Esophagus muscularis mucosa (tissue), 4 donors: ENCODE results near the gene PRR14.

Experiments used
- EP300 ChIP-seq: sonication (generic); formaldehyde crosslinking; IDR thresholded peaks from one replicate; pipeline ENCODE4 v1.6.1; 2017; ENCODE audit warnings: antibody characterized with exemption
- POLR2A ChIP-seq: fragments of 450-650 bp; IDR thresholded peaks from one replicate; pipeline ENCODE4 v1.6.1; 2017; ENCODE audit warnings: antibody characterized with exemption, moderate library complexity, mild to moderate bottlenecking, low read depth
- POLR2AphosphoS5 ChIP-seq, 2 donors: sonication (generic); formaldehyde crosslinking; IDR thresholded peaks; one replicate each; pipeline ENCODE4 v1.6.1; 2017; ENCODE audit warnings: antibody characterized with exemption in 2 of 2
- TF ChIP-seq, protein P1 (sequence below), 3 experiments: fragments of 200-600 bp in 2 of 3; fragments of 450-650 bp in 1 of 3; sonication (generic) in 2 of 3; IDR thresholded peaks; one replicate each; pipeline ENCODE4 v1.5.1; 2017 to 2019; ENCODE audit warnings: antibody characterized with exemption in 3 of 3, mild to moderate bottlenecking in 2 of 3, moderate library complexity in 1 of 3

- TF ChIP-seq, protein P1, sequence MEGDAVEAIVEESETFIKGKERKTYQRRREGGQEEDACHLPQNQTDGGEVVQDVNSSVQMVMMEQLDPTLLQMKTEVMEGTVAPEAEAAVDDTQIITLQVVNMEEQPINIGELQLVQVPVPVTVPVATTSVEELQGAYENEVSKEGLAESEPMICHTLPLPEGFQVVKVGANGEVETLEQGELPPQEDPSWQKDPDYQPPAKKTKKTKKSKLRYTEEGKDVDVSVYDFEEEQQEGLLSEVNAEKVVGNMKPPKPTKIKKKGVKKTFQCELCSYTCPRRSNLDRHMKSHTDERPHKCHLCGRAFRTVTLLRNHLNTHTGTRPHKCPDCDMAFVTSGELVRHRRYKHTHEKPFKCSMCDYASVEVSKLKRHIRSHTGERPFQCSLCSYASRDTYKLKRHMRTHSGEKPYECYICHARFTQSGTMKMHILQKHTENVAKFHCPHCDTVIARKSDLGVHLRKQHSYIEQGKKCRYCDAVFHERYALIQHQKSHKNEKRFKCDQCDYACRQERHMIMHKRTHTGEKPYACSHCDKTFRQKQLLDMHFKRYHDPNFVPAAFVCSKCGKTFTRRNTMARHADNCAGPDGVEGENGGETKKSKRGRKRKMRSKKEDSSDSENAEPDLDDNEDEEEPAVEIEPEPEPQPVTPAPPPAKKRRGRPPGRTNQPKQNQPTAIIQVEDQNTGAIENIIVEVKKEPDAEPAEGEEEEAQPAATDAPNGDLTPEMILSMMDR (IDR thresholded peaks at IDR 0.05) = no peak
- TF ChIP-seq POLR2AphosphoS5 (IDR thresholded peaks at IDR 0.05) (no peak), POLR2A (no peak), EP300 (no peak)
These were observed 48.8 kb upstream of the PRR14 start for GRCh38 chr16:30601966-30602365.
